ENCODE measurements around the gene PYCR2. TPM values are rescaled to one million over a fixed set of nuclear protein-coding genes. Genes with fewer than 3 reads are reported as not detected.

Gene PYCR2
- total RNA-seq, 1 experiment from 2014 or later = 74.4 TPM

DNA sequence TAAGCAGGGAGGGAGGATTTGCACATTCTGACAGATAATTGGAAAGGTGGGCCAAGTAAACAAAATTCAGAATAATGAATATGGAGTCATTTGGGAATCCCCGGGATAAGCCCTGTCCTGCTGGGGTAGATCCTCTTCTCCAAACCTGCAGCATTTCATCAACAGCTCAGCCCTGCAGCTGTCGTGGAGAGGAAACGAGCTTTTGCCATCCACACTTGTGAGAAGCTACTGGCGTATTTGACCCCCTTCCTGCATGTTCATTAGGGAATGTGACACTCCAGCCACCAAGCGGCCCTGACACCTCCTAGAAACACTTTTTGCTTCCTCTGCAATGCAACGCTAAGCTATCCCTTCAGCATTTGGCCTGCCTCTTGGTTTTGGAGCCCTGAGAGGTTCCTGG lies 25.0 kb upstream of the PYCR2 start:
- CTCF ChIA-PET = no interaction called here
- no peaks in the 10 kb centered on the region; the same call in 1 of the 2 replicates for H3K27me3 ChIP-seq (ENCODE audit: control insufficient read depth, insufficient read depth, low read length)

GRCh38 chr1:225946803-225947202 lies 22.8 kb upstream of the PYCR2 start:
- H3K4me3 ChIP-seq (ENCODE audit: low read depth in 2 of 2, low read length in 2 of 2) = no peak overlapping the region
- no peak for ATAC-seq
- BruUV-seq (replicated peaks) = no TSS peak
- CTCF ChIA-PET = no interaction called here
- no peaks in the 10 kb centered on the region for H3K9me3 ChIP-seq (ENCODE audit: control insufficient read depth, insufficient read depth, low read depth, low read length)
- in situ Hi-C loops (cut with HindIII; ENCODE audit: low pct_unique_long_range_greater_than_20kb, low sequenced_read_pairs) (no loop called here), intact Hi-C loops (cut with micrococcal nuclease; ENCODE audit: unreplicated experiment) (no loop called here)
- no peak for TF ChIP-seq SIN3A (IDR thresholded peaks at IDR 0.05; ENCODE audit: borderline replicate concordance, insufficient read depth, low read depth, low read length)
- TF ChIP-seq, protein P1, sequence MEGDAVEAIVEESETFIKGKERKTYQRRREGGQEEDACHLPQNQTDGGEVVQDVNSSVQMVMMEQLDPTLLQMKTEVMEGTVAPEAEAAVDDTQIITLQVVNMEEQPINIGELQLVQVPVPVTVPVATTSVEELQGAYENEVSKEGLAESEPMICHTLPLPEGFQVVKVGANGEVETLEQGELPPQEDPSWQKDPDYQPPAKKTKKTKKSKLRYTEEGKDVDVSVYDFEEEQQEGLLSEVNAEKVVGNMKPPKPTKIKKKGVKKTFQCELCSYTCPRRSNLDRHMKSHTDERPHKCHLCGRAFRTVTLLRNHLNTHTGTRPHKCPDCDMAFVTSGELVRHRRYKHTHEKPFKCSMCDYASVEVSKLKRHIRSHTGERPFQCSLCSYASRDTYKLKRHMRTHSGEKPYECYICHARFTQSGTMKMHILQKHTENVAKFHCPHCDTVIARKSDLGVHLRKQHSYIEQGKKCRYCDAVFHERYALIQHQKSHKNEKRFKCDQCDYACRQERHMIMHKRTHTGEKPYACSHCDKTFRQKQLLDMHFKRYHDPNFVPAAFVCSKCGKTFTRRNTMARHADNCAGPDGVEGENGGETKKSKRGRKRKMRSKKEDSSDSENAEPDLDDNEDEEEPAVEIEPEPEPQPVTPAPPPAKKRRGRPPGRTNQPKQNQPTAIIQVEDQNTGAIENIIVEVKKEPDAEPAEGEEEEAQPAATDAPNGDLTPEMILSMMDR (IDR thresholded peaks at IDR 0.05) = no peak
- TF ChIP-seq REST (IDR thresholded peaks at IDR 0.05; ENCODE audit: insufficient read depth in 1 of 2, low read depth in 2 of 2, low read length in 1 of 2) = no peak
- TF ChIP-seq TCF7L2 (IDR thresholded peaks at IDR 0.05; ENCODE audit: low read depth, low read length) = no peak
- no peak for TF ChIP-seq POLR2AphosphoS5 (IDR thresholded peaks at IDR 0.05; ENCODE audit: low read depth, low read length)
- no peaks in the 10 kb centered on the region for H3K36me3 ChIP-seq (ENCODE audit: control insufficient read depth, insufficient read depth, low read length)
- H3K27me3 ChIP-seq (ENCODE audit: control insufficient read depth, insufficient read depth, low read length) = no peaks in the 10 kb centered on the region; the same call in 1 of the 2 replicates
- no peaks in the 10 kb centered on the region for H3K4me1 ChIP-seq (ENCODE audit: control insufficient read depth, insufficient read depth, low read length)
- POLR2A ChIA-PET = no interaction called here
- no peak overlapping the region for H3K27ac ChIP-seq (ENCODE audit: low read length)
- no peak for DNase-seq (ENCODE audit: low read depth, low spot score)

More for the DNA sequence above, 25.0 kb upstream of the PYCR2 start:
- POLR2A ChIA-PET = no interaction called here
- Histone ChIP-seq H3K4me1 (ENCODE audit: control insufficient read depth, insufficient read depth, low read length) (no peaks in the 10 kb centered on the region), H3K27ac (ENCODE audit: low read length) (no peak overlapping the region), H3K9me3 (ENCODE audit: control insufficient read depth, insufficient read depth, low read depth, low read length) (no peaks in the 10 kb centered on the region), H3K36me3 (ENCODE audit: control insufficient read depth, insufficient read depth, low read length) (no peaks in the 10 kb centered on the region), H3K4me3 (ENCODE audit: low read depth in 2 of 2, low read length in 2 of 2) (no peak overlapping the region)
- intact Hi-C loops (cut with micrococcal nuclease; ENCODE audit: unreplicated experiment) (no loop called here), in situ Hi-C loops (cut with HindIII; ENCODE audit: low pct_unique_long_range_greater_than_20kb, low sequenced_read_pairs) (no loop called here)
- ATAC-seq (no peak), DNase-seq (ENCODE audit: low read depth, low spot score) (no peak)
- no TSS peak for BruUV-seq (replicated peaks)
- TF ChIP-seq SIN3A (IDR thresholded peaks at IDR 0.05; ENCODE audit: borderline replicate concordance, insufficient read depth, low read depth, low read length) (no peak), POLR2AphosphoS5 (IDR thresholded peaks at IDR 0.05; ENCODE audit: low read depth, low read length) (no peak), REST (IDR thresholded peaks at IDR 0.05; ENCODE audit: insufficient read depth in 1 of 2, low read depth in 2 of 2, low read length in 1 of 2) (no peak), TCF7L2 (IDR thresholded peaks at IDR 0.05; ENCODE audit: low read depth, low read length) (no peak)

All from Panc1 (cell line).